Muscle of back (tissue), 11 donors: ENCODE data around the gene CAMKK1. TPM values are rescaled to one million over a fixed set of nuclear protein-coding genes. Genes with fewer than 3 reads are reported as not detected.

Experiments used
- DNase-seq, 3 donors: peaks; one replicate each; pipeline versions ENCODE4 v3.0.0 to v3.0.0-alpha.2; 2013
- polyA plus RNA-seq, 10 donors: library from polyadenylated mRNA; unstranded; fragments of 120-200 nt; gene quantifications; one replicate each; pipeline ENCODE4 v1.2.1, GENCODE V29; 2013; ENCODE audit not compliant: insufficient read length in 10 of 10

Gene CAMKK1
- polyA plus RNA-seq, 10 donors, result 5.4 to 7.5 (median 6.7) TPM

DNA sequence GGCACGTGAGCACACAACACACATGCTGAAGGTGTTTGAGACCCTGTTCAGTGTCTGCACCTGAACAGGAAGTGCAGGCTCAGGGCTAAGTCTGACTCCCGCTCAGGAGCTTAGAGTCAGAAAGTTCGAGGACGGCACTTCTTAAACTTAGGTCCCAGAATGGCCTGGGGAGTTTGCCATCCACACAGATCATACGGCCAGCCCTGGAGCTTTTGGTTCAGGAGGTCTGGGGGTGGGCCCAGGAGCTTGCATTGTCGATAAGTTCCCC is 4.0 kb upstream of the CAMKK1 start:
- no peak for DNase-seq

DNA sequence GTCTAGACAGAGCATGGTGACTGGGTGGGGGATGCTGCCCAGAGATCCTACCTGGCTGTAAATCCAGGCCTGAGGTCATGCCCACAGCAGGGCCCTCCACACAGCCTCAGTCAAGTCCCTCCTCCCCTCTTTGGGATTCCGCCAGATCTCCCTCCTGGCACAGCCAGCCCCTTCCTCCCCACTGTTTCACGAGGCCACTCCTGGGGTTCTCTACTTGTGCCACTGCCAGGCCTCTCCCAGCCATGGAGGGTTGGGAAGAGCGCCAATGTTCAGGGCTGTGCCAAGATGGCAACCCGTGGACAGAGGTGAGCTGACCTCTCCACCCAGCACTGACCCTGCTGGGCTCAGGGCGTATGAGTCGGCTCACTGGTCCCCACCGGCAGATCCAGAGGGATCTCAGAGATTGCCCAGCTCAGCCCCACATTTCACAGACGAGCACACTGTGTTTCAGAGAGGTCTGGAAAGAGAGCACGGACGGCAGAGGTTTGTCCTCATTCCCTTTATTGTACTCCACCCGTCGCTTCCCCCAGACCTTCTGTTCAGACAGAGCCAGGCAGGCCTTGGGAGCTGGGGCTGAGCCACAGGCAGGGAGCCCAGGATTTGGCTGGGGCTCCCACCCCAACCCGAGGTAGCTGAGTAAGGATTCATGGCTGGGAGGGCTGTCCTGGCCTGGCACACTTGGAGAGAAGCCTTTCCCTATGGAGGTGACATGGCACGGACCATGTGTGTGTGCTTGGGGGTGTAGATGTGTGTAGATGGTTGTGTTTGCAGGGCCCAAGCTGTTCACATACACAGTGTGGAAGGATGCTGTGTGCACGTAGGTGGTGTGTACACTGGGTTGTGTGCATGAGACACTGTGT is 3.5 kb upstream of the CAMKK1 start:
- DNase-seq, result peak in 1 of 3 donors; percentile 55

DNA sequence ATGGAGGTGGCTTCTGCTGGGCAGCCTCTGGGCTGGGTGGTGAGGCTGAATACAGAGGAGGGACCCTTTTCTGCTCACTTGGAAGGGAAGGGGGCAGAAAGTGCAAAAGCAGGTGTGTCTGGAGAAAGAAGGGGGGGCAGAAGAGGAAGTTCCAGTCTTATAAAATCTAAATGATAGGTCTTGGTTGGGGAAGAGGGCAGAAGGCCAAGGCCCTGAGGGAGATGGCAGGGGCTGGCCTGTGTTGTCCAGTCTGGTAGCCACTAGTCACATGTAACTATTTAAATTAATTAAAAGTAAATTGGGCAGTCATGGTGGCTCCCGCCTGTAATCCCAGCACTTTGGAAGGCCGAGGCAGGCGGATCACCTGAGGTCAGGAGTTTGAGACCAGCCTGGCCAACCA is 2.5 kb upstream of the CAMKK1 start:
- DNase-seq, result no peak

DNA sequence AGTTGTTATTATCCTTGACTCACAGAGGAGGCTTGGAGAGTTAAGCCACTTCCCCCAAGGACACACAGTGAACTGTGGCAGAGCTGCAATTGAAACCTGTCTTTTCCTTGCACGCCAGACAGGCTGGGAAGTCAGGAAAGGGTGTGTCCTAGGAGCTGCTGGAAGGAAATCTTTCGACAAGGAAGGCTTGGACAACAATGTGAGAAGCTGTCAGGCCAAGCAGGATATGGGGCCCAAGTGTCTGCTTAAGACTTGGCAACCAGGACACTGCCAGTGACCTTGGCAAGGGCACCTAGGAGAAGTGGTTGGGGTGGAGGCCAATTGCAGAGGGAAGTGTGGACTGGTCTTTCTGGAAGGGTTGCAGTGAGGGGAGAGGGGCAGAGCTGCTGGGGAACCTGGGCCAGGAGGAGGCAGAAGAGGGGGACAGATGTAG is 2.1 kb upstream of the CAMKK1 start:
- DNase-seq, result no peak

DNA sequence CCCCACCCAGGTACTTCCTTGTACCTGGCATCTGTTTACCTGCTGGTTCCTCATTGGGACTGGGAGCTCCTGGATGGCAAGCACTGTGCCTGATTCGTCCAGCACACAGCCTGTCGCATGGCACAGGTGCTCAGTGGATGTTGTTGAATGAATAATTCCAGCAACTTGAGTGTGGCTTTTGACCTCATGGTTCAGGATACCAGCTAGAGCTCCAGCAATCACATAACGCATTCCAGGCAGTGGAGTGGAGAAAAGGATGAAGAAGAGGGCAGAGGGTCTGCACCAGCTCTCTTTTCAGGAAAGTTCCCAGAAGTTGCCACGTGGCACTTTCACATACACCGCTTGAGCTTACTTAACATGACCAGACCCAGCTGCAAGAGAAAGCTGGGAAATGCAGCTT is 1.3 kb upstream of the CAMKK1 start:
- no peak for DNase-seq

DNA sequence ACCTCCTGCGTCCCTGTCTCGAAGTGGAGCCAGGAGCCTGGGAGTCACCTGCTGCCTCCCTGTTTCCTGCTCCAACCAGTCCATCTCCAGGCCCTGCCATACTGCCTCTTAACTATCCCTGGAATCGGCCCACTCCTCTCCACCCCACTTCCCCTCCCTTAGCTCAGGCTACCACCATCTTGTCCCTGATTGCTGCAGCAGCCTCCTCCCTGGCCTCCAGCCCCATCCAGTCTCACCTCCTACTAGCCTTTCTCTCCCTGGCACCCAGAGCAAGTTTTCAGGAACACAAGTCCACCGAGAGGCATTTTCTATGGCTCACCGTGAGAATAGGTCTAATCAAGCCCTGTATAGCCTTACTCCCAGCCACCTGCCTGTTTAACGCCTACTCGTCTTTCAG is 865 bp upstream of the CAMKK1 start:
- no peak for DNase-seq

DNA sequence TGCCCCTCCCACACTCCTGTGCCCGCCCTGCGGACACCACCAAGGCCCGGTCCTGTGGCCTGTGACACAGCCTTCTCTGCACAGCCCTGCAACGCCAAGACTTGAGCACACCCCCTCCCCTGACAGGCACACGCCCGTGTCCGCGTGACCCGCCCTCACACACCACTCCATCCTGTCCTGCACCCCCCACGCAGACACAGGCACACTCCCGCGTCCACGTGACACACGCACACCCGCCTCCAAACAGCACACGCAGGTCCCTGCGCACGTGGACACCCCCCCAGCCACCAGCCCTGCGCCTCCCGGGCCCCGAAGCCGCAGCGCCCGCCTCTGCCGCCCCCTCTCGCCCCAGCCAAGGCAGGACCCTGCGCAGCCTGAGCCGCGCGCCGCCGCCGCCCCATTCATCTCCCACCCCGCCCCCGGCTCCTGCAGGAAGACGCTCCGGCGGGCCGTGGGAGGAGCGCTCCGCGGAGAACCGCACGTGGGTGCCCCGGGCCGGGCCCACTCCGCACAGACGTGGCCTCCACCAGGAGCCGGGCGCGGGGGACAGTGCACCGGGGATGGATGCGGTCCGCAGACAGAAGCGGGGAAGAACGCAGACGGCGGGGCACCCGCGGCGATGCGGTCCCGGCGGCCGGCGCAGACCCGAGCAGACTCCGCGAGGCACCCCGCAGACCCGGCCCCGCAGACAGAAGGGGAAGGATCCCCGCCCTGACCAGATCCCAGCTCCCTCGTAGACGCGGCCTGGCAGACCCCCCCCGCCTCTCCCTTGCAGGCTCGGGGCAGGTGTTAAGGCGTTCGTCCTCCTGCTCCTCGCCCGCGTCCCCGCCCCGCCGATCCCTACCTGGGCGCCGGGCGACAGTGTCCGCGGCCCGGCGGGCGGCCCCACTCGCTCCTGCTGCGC is 506 bp downstream of the CAMKK1 start:
- DNase-seq, result peak in 1 of 3 donors; percentile 85

DNA sequence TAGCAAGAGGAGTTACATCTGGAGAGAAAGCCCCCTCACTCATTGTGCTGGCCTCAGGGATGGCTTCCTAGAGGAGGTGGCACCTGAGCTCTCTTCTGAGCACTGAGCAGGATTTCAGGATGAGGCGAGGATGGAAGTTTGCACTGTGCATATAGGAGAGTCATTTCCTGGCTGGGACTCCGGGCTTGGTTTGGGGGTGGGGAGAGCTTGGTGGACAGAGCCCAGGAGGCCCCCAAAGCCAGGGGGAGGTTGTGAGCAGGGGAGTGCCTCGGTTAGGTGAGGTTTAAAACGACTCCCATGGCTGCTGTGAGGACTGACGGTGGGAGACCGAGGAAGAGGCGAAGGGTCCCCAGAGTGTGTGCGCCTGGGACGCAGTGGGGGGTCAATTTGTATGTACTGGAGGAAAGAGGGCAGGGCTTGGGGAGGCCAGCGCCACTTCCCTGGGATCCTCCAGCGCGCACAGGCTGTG is 1.2 kb downstream of the CAMKK1 start:
- DNase-seq, result no peak

DNA sequence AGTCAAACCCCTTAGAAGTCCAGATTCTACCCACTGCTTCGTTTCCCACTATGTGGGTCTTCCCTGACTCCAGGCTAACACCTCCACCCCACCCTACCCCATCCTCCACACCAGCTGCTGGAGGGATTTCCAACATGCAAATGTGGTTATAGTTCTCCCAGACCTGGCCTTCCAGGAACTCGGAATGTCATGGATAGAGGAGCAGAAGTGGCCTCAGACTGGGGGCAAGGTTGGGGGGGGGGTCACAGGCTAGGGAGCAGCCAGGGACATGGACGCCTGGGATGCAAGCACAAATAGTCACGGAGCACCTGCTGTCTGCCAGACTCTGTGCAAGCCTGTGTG is 2.0 kb downstream of the CAMKK1 start:
- DNase-seq, result no peak

DNA sequence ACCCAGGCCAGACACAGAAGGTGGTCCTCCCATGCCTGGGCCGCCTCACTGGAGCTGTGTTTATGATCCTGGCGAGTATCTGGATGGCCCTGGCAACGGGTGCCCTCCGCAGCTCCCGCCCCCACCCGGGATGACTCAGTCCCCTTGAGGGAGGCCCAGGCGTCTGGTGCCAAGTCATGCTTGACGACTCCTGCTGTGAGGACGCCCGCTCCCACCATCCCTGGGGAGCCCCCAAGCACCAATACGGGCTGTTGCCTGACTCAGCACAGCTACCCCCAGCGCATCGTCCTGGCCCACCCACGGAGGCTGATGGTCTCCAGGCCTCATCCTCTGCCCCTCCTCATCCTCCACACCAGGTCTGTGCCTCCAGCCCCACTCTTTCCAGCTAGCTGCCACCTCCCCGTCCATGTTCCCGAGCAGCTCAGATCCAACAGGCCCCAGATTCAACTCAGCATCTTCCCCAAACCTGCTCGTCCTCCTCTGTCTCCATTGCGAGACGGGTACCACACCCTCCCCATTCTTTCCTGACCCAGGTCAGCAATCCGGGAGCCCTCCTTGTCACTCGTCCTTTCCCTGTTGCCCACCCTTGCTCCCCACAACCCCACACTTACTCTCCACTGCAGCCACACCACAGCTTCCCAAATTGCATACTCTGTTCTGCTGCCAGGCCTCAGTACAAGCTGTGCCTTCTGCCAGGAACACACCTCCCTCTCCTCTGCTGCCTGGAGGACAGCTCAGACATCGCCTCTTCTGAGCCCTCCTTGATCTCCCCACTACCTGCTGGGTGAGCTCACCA is 2.6 kb downstream of the CAMKK1 start:
- DNase-seq, result peak in 2 of 3 donors; percentile 62 to 81

DNA sequence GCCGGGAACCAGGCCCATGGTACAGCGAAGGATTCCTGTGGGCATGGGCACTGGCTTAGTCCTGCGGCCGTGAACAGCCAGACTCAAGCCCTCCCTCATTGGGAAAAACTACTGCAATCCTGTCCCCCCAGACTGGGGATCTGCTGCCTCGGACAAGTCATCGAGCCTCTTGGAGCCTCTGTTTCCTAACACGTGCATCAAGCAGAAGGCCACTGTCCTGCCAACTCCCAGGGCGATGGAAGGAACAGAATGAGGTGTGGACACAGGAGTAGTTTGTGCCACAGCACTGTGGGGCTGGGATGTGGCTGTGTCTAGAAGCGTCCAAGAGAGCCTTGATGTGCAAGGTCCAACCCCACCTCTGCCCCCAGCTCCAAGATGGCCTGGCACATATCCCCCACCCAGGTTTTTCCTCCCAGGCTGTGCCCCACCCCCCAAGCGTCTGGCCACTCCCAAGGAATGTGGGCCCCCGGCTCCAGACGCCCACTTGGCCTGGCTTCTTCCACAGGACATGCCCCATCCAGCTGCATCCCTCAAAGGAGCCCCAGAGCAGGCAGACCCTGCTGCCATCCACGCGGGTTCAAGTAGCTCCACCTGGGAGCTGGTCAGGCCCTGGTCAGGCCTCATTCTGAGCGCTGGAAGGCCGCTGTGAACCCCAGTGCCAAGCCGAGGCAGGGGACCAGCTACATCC is 3.4 kb downstream of the CAMKK1 start:
- DNase-seq, result peak in 1 of 3 donors; percentile 58

DNA sequence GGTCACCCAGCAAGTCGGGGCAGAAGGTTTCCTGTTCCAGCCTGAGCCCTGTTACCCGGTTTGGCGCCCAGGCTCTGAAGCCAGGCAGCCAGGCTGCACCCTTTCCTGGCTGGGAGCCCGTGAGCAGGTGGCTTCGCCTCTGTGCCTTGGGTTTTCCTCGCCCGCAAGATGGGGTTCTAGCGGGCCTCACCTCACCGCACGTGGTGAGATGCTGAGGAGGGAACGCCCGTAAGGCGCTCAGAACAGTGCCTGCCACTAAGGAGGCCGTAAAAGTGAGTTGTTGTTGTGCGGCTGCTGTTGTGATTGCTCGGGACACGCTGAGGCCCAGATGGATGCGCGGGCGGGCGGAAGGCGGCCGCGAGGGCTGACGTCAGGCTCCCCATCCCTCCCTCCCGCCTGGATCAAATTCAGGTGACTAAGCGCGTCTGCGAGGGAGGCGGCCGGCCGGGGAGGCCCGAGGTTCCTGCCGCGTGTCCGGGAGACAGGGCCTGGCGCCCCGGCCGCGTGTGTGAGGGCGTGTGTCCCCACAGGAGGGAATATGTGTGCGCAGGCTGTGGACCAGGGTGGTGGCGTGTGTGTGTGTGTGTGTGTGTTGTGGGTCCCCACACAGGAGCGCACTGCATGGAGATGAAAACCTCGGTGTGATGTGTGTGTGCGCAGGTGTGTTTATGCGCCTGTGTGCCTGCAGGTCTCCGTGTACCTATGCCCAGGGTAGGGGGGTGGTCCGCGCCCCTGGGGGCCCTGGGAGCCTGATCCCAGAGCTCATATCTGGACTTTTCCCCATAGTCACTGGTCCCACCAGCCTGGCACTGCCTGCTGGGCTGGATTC is 4.3 kb downstream of the CAMKK1 start:
- peak; percentile 89 to 96 (median 92) for DNase-seq

DNA sequence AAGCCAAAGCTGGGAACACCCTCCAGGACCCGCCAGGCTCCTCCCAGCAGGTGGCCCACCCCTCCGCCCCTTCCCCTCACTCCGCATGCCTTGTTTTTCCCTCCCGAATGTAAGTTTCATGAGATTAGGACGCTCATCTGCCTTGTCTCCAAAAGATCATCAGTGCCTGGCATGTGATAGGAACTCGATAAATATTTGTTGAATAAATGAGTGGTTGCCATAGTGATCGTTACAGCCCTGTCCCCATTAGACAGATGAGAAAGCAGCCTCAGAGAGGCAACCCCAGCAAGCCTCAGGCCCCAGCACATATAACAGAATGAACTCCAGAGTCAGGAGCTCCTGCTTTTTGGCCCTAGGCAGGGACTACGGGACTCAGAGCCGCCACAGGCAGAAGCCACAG is 5.0 kb downstream of the CAMKK1 start:
- DNase-seq, result peak in 1 of 3 donors; percentile 58

DNA sequence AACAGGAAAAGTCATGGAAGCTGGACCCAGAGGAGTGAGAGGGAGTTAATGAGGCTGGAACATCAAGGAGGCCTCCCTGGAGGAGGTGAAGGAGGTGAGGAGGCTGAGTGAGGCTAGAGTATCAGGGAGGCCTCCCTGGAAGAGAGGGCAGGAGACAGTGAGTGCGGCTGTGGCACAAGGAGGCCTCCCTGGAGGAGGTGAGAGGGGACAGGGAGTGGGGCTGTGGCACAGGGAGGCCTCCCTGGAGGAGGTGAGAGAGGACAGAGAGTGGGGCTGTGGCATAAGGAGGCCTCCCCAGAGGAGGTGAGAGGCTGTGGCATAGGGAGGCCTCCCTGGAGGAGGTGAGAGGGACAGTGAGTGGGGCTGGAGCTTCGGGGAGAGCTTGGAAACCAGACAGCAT is 5.5 kb downstream of the CAMKK1 start:
- no peak for DNase-seq

DNA sequence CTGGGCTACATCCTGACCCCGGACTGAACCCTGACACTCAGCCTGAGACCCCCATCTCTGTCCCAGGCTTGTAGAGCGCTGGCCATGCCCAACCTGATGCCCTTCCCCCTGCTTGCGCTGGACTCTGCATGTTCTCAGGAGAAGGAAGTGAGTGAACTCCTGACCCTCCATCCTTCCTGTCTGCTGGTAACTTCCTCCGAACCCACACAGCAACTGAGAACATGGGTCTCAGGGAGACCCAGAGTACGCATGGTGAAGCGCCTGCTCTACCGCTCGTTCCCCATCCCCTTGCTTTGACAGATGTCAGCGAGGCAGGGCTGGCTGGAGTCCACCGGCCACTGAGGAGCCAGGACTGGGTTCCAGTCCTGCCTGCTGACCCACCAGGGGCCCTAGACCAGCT is 6.1 kb downstream of the CAMKK1 start:
- peak in 1 of 3 donors; percentile 61 for DNase-seq

DNA sequence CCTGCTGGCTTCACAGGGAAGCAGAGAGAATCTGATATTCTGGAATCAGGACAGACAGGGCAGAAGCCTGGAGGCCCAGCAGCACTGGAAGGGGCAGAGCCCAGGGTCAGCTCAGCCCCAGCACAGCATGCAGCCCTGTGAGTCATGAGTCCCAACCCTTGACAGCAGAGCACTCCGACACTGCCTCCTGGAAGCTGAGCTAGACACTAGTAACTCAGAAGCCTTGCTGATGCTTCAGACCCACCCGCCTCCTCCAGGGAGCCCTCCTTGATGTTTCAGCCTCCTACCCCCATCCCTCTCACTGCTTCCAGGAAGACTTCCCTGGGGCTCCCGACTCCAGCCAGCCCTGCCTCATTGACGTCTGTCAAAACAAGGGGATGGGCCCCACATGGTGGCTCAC is 6.9 kb downstream of the CAMKK1 start:
- no peak for DNase-seq

DNA sequence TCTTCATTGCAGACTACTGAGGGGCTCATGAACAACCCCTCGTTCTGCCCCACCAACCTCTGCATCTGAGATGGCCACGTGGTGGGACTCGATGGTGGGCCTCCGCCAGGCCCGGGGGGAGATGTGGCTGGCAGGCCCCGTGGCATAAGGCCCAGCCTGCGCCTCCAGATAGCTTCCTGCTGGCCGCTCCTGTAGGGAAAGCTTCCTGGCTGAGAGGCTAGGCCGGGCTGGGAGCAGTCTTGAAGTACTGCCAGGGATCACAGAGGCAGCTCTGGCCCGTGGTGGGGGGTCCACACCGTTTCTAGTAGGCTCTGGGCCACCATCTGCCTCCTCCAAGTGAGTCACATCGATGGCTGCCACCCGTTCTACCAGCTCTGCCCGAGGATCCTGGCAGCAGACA is 7.6 kb downstream of the CAMKK1 start:
- no peak for DNase-seq

DNA sequence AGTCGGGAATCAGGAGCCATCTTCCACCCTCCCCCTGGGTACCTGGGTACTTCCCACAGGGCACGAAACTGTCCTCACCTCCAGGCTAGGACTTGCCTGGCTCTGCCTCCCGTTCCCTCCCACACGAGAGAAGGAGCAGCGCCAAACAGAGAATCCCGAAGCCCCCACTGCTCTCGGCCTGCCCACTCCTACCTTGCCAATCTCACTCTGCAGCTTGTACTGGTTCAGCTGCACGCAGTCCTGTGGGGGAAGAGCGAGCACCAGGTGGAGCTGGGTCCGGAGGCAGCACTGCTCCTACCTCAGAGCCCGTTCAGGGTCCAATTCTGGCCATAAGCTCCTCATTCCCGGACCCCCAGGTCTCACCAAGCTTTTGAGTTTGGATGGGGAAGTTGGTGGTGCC is 8.7 kb downstream of the CAMKK1 start:
- no peak for DNase-seq

DNA sequence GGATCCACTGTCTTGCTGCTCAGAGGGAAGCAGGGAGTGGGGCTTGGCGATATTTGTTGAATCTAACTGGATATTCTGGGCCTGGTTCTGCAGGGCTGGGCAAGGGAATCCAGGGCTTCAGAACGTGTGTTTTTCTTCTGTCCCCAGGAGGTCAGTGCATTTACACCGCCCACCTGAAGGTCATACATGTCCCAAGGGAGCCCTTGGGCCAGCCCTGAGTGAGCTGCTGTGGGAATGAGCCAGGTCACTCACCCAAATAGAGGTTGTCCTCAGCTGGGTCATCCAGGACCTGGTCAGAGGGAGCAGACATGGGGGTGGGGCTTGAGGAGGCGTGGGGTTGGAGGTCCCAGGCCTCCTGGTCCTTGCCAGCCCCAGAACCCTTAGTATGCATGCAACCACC is 10.6 kb downstream of the CAMKK1 start:
- DNase-seq, result no peak

DNA sequence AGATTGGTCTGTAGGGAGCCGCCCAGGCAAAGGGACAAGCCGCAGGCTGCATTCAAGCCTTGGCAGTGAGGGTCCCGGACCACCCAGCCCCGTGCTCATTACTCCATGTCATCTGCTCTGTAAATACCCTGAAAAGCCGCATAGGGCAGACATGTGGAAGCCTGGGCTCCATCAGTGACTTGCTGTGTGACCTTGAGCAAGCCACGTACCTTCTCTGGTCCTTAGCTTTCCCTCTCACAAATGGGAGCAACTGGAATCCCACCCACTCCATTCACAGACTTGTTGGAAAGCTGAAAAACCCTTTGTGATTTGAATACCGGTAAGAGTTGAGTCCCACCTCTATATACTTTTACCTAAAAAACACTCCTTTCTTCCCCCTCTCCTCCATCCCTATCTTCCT is 11.9 kb downstream of the CAMKK1 start:
- DNase-seq, result no peak
